ENCODE results near the gene SYT8.

The SYT8 gene

GRCh38 chr11:1819074-1819473 lies 15.7 kb upstream of the SYT8 start:
- DNase-seq (ENCODE audit: low read depth in 3 of 3), result no peak

- DNase-seq (ENCODE audit: low read depth in 3 of 3), result no peak
Measured at GRCh38 chr11:1820463-1821325, 14.1 kb upstream of the SYT8 start.

- DNase-seq (ENCODE audit: low read depth in 3 of 3), result no peak
Measured at GRCh38 chr11:1821562-1821961, 13.2 kb upstream of the SYT8 start.

GRCh38 chr11:1822648-1823375 lies 12.0 kb upstream of the SYT8 start:
- DNase-seq (ENCODE audit: low read depth in 3 of 3), result no peak

GRCh38 chr11:1823376-1824220 lies 11.2 kb upstream of the SYT8 start:
- DNase-seq (ENCODE audit: low read depth in 3 of 3), result no peak

GRCh38 chr11:1824221-1825038 lies 10.4 kb upstream of the SYT8 start:
- DNase-seq (ENCODE audit: low read depth in 3 of 3), result no peak

GRCh38 chr11:1825039-1825740 lies 9.6 kb upstream of the SYT8 start:
- peak in 1 of 3 experiments; percentile 17 for DNase-seq (ENCODE audit: low read depth in 3 of 3)

GRCh38 chr11:1825785-1826451 lies 8.9 kb upstream of the SYT8 start:
- DNase-seq (ENCODE audit: low read depth in 3 of 3), result no peak

GRCh38 chr11:1826552-1827094 lies 8.2 kb upstream of the SYT8 start:
- DNase-seq (ENCODE audit: low read depth in 3 of 3), result no peak

GRCh38 chr11:1827095-1827813 lies 7.5 kb upstream of the SYT8 start:
- DNase-seq (ENCODE audit: low read depth in 3 of 3), result no peak

- DNase-seq (ENCODE audit: low read depth in 3 of 3), result no peak
Measured at GRCh38 chr11:1827931-1828330, 6.9 kb upstream of the SYT8 start.

- no peak for DNase-seq (ENCODE audit: low read depth in 3 of 3)
Measured at GRCh38 chr11:1828542-1828941, 6.2 kb upstream of the SYT8 start.

- no peak for DNase-seq (ENCODE audit: low read depth in 3 of 3)
Measured at GRCh38 chr11:1829039-1829820, 5.6 kb upstream of the SYT8 start.

GRCh38 chr11:1830004-1830321 lies 4.8 kb upstream of the SYT8 start:
- no peak for DNase-seq (ENCODE audit: low read depth in 3 of 3)

- DNase-seq (ENCODE audit: low read depth in 3 of 3), result no peak
Measured at GRCh38 chr11:1830322-1831223, 4.2 kb upstream of the SYT8 start.

GRCh38 chr11:1831338-1832210 lies 3.2 kb upstream of the SYT8 start:
- no peak for DNase-seq (ENCODE audit: low read depth in 3 of 3)

Data from stimulated activated CD4-positive, alpha-beta T cell treated with anti-CD3 and anti-CD28 coated beads, TNF-alpha, amount 100 ng/mL, for 24 hours (primary cell).